HEK293T (cell line): Measurements from ENCODE around the gene PRKAR1B.
"Not testable (repeated sequence)": the region's sequence is repeated elsewhere in the genome, so short reads cannot be mapped to it uniquely, and the experiment has no call there.

Experiments used
- CTCF ChIA-PET: fragments of 350-600 bp; formaldehyde crosslinking; extraction: SDS; loops from one replicate; lab custom pipeline; 2021; ENCODE audit warnings: antibody characterized with exemption, inconsistent platforms; lab: Yijun Ruan, JAX
- POLR2A ChIA-PET: fragments of 350-600 bp; formaldehyde crosslinking; extraction: SDS; loops from one replicate; lab custom pipeline; 2020; ENCODE audit warnings: antibody characterized with exemption, inconsistent platforms; lab: Yijun Ruan, JAX
- DNase-seq: peaks from one replicate; pipeline ENCODE4 v3.0.0; 2012; ENCODE audit warnings: mixed read lengths; ENCODE audit errors: extremely low spot score
- ARNT ChIP-seq: fragments of 450-650 bp; IDR thresholded peaks from 2 replicates; pipeline ENCODE4 v1.6.1; 2017; ENCODE audit warnings: mild to moderate bottlenecking
- BHLHE40 ChIP-seq: fragments of 450-650 bp; IDR thresholded peaks from 2 replicates; pipeline ENCODE4 v1.6.1; 2016; ENCODE audit warnings: mild to moderate bottlenecking, moderate library complexity, borderline replicate concordance
- CTBP1 ChIP-seq: fragments of 450-650 bp; IDR thresholded peaks from 2 replicates; pipeline ENCODE4 v1.6.1; 2016; ENCODE audit warnings: borderline replicate concordance
- ELF4 ChIP-seq: fragments of 450-650 bp; IDR thresholded peaks from 2 replicates; pipeline ENCODE4 v1.6.1; 2017; ENCODE audit warnings: antibody characterized with exemption
- FOXA1 ChIP-seq: fragments of 450-650 bp; IDR thresholded peaks from 2 replicates; pipeline ENCODE4 v1.6.1; 2016; ENCODE audit warnings: mild to moderate bottlenecking
- FOXK2 ChIP-seq: fragments of 450-650 bp; IDR thresholded peaks from 2 replicates; pipeline ENCODE4 v1.6.1; 2016; ENCODE audit warnings: mild to moderate bottlenecking
- FOXM1 ChIP-seq: fragments of 450-650 bp; IDR thresholded peaks from 2 replicates; pipeline ENCODE4 v1.6.1; 2017; ENCODE audit warnings: mild to moderate bottlenecking, borderline replicate concordance
- HDGF ChIP-seq: fragments of 450-650 bp; IDR thresholded peaks from 2 replicates; pipeline ENCODE4 v1.6.1; 2017; ENCODE audit warnings: antibody characterized with exemption, borderline replicate concordance
- L3MBTL2 ChIP-seq: fragments of 450-650 bp; conservative IDR thresholded peaks from 2 replicates; pipeline ENCODE4 v1.6.1; 2016; ENCODE audit warnings: mild to moderate bottlenecking
- LEF1 ChIP-seq: fragments of 450-650 bp; IDR thresholded peaks from 2 replicates; pipeline ENCODE4 v1.6.1; 2017; ENCODE audit warnings: mild to moderate bottlenecking, borderline replicate concordance
- NFRKB ChIP-seq: fragments of 450-650 bp; IDR thresholded peaks from 2 replicates; pipeline ENCODE4 v1.6.1; 2016; ENCODE audit warnings: mild to moderate bottlenecking, moderate library complexity
- SP1 ChIP-seq: fragments of 450-650 bp; IDR thresholded peaks from 2 replicates; pipeline ENCODE4 v1.6.1; 2017
- SUZ12 ChIP-seq: fragments of 450-650 bp; IDR thresholded peaks from 2 replicates; pipeline ENCODE4 v1.6.1; 2016; ENCODE audit warnings: mild to moderate bottlenecking
- TARDBP ChIP-seq: fragments of 450-650 bp; IDR thresholded peaks from 2 replicates; pipeline ENCODE4 v1.6.1; 2016
- ZNF384 ChIP-seq: fragments of 450-650 bp; IDR thresholded peaks from 2 replicates; pipeline ENCODE4 v1.6.1; 2016
- TF ChIP-seq, protein P1 (sequence below): fragments of 450-650 bp; IDR thresholded peaks from 2 replicates; pipeline ENCODE4 v1.6.1; 2016

Gene PRKAR1B

DNA sequence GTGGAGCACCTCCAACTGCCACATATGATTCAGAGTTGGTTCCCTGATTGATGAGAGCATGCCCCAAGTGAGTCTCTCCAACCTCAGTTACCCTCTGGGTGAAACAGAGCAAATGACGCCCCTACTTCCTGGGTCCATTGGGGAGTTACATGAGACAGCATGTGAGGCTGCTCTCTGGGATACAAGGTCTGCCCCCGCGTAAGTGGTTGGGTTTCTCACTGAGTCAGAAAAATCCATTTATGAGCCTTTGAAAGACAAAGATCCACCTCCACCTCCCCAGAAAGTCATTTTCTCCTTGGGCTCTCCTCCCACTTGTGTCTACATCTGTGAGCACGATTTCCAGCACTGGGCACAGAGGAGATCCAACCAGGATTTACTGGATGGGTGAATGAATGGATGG lies 71.3 kb downstream of the PRKAR1B start:
- ChIA-PET POLR2A (no interaction called here), CTCF (no interaction called here)
- TF ChIP-seq, protein P1, sequence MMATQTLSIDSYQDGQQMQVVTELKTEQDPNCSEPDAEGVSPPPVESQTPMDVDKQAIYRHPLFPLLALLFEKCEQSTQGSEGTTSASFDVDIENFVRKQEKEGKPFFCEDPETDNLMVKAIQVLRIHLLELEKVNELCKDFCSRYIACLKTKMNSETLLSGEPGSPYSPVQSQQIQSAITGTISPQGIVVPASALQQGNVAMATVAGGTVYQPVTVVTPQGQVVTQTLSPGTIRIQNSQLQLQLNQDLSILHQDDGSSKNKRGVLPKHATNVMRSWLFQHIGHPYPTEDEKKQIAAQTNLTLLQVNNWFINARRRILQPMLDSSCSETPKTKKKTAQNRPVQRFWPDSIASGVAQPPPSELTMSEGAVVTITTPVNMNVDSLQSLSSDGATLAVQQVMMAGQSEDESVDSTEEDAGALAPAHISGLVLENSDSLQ = no peak
- no peak for TF ChIP-seq CTBP1
- TF ChIP-seq HDGF = no peak
- TF ChIP-seq FOXM1 = no peak
- TF ChIP-seq TARDBP = no peak
- no peak for TF ChIP-seq ARNT
- no peak for TF ChIP-seq ELF4
- TF ChIP-seq FOXA1 = no peak
- no peak for TF ChIP-seq BHLHE40
- TF ChIP-seq L3MBTL2 = no peak
- no peak for TF ChIP-seq SUZ12
- no peak for TF ChIP-seq LEF1
- no peak for TF ChIP-seq FOXK2
- TF ChIP-seq ZNF384 = no peak
- no peak for TF ChIP-seq SP1
- no peak for TF ChIP-seq NFRKB
- DNase-seq = no peak

DNA sequence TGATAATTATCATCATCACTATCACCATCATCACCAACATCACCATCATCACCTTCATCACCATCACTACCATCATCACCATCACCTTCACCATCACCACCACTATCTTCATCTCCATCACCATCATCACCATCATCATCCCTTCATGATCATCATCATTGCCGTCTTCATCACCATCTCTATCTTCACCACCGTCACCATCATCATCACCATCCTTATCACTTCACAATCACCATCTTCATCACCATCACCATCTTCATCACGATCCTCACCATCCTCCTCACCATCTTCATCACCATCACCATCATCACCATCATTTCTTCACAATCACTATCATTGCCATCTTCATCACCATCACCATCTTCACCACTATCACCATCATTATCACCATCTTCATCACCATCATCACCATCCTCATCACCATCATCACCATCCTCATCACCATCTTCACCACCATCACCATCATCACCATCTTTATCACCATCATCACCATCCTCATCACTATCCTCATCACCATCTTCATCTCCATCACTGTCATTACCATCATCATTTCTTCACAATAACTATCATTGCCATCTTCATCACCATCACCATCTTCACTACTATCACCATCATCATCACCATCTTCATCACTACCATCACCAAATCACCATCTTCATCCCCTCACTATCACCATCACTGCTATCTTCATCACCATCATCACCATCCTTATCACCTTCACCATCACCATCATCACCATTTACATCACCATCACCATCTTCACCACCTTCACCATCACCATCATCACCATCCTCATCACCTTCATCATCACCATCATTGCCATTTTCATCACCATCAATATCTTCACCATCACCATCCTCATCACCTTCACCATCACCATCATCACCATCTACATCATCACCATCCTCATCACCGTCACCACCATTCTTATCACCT lies 73.0 kb downstream of the PRKAR1B start:
- CTCF ChIA-PET = no interaction called here
- DNase-seq = no peak

DNA sequence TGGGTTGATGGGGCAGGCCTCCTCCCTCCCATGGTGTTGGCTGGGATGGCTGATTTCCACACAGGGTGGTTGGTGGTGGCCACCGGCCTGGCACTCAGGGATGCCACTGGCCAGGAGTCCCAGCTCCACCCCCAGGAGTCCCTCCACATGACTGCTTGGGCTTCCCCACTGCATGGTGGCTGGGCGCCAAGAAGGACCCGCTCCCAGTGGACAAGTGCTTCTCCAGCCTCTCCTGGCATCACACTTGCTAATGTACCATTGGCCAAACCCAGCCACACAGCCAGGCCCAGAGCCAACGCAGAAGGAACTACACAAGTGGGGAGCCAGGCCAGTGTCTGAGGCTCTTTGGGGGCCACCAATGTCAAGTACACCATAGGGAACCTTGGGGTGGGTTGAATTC lies 74.2 kb downstream of the PRKAR1B start:
- ChIA-PET POLR2A (no interaction called here), CTCF (no interaction called here)
- no peak for DNase-seq
- TF ChIP-seq FOXM1 = no peak
- TF ChIP-seq ZNF384 = no peak
- no peak for TF ChIP-seq FOXA1
- TF ChIP-seq LEF1 = no peak
- no peak for TF ChIP-seq FOXK2
- no peak for TF ChIP-seq SP1
- TF ChIP-seq TARDBP = no peak
- TF ChIP-seq ELF4 = no peak
- TF ChIP-seq CTBP1 = no peak
- no peak for TF ChIP-seq ARNT
- no peak for TF ChIP-seq SUZ12
- no peak for TF ChIP-seq L3MBTL2
- no peak for TF ChIP-seq NFRKB

More for the DNA sequence above, 73.0 kb downstream of the PRKAR1B start:
- POLR2A ChIA-PET = no interaction called here
- TF ChIP-seq SP1 (no peak), ELF4 (no peak), FOXM1 (no peak), ARNT (no peak), BHLHE40 (no peak), L3MBTL2 (no peak), ZNF384 (no peak), FOXK2 (no peak), FOXA1 (no peak), LEF1 (no peak)

DNA sequence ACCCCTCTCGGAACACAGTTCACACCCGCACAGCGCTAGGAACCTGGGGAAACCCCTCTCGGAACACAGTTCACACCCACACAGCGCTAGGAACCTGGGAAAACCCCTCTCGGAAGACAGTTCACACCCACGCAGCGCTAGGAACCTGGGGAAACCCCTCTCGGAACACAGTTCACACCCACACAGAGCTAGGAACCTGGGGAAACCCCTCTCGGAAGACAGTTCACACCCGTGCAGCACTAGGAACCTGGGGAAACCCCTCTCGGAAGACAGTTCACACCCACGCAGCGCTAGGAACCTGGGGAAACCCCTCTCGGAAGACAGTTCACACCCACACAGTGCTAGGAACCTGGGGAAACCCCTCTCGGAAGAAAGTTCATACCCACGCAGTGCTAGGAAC lies 74.9 kb downstream of the PRKAR1B start:
- CTCF ChIA-PET = not testable (repeated sequence)

DNA sequence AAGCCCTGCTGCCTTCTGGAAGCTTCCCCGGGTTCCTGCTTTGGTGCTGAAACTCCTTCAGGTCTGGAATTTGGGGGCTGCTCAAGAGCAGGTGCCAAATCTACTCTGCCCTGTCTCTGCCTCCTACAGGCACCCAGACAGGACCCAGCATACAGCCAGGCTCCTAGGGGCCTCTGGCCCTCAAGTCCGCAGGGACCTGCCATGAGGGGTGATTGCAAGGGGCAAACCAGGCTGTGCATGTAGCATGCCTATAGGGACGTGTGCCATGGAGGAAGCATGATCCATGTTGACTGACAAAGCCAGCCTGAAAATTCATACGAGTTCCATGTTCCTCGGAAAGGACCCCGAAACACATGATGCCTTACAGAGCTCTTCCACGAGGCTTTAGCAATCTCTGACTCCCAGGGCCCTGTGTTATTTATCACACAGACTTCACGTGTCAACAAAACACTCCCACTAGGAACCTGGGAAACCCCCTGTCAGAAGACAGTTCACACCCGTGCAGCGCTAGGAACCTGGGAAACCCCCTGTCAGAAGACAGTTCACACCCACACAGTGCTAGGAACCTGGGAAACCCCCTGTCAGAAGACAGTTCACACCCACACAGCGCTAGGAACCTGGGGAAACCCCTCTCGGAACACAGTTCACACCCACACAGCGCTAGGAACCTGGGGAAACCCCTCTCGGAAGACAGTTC lies 75.9 kb downstream of the PRKAR1B start:
- ChIA-PET CTCF (no interaction called here), POLR2A (no interaction called here)
- DNase-seq = no peak
- TF ChIP-seq FOXM1 (no peak), ARNT (no peak), FOXA1 (no peak), HDGF (no peak), NFRKB (no peak), SP1 (no peak), L3MBTL2 (no peak), TARDBP (no peak), FOXK2 (no peak), BHLHE40 (no peak), ELF4 (no peak), ZNF384 (no peak)
- TF ChIP-seq, protein P1 = no peak

More for the DNA sequence above, 74.9 kb downstream of the PRKAR1B start:
- POLR2A ChIA-PET, DNase-seq: not testable (repeated sequence)

DNA sequence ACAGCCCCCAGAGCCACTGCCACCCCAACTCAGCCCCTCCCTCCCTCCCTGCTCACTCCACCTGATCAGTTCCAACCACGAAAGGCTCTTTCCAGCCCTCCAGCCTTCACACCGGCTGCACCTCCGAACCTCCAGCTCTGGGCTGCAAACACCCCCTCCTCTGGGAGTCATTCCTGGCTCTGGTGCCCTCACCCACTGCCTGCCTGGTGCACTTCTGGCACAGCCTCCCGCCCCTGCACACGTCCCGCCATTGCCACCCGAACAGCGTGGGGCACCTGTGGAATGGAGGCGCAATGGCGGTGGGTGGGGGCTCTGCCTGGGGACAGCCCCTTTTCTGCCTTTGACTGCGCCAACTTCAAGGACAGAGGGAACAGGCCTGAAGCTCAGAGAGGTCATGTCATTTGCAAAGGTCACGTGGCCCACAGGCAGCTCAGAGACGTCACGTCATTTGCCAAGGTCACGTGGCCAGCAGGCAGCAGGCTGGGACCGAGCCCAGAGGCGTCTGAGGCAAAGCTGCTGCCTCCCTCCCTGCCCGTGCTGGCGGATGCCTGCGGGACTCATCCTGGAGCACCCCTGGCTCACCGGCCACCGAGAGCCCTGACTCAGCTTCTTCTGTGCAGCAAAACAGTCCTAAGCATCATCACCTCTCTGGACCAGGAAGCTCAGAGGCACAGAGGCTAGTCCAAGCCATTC lies 76.6 kb downstream of the PRKAR1B start:
- no peak for DNase-seq
- CTCF ChIA-PET = no interaction called here
- TF ChIP-seq LEF1 (no peak), ZNF384 (no peak), CTBP1 (no peak), TARDBP (no peak), NFRKB (no peak), BHLHE40 (no peak), FOXK2 (no peak), HDGF (no peak), ARNT (no peak), L3MBTL2 (no peak), SUZ12 (no peak), FOXA1 (no peak), ELF4 (no peak), SP1 (no peak), FOXM1 (no peak)
- TF ChIP-seq, protein P1 = no peak
- POLR2A ChIA-PET = no interaction called here
